ENCODE measurements around the gene CAB39. TPM values are rescaled to one million over a fixed set of nuclear protein-coding genes. Genes with fewer than 3 reads are reported as not detected.

Gene CAB39
- total RNA-seq, 1 donor from 2014 or later, result 86.2 TPM

DNA sequence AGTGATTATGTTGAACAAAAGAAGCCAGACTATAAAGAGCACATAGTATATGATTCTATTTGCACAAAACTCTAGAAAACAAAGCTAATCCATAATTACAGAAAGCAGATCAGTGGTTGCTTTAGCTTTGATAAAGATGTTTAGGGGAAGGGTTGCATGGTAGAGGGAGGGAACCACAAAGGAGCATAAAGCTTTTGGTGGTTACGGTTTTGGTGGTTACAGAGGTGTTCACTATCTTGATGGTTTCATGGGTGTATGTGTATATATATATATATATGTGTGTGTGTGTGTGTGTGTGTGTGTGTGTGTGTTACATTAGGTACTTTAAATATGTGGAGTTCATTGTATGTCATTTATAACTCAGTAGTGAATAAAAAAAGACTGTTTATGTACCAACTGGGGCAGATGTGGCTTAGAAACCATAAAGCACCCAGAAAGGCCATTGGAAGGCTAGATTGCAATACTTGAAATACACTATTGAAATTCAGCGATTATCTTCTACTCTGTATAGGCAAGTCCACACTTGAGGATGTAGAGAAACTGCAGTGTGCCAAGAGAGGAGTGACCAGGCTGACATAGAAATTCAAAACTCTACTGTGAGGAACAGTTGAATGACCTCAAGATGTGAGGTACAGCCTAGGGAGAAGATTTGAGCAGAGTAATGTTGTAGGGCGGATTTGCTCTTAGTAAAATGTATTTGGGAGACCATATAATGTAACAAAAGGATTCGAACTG is 60.6 kb downstream of the CAB39 start:
- DNase-seq (no peak), ATAC-seq (no peak)
- intact Hi-C loops (cut with micrococcal nuclease), result no loop called here

- peak; percentile 82 for ATAC-seq
- intact Hi-C loops (cut with micrococcal nuclease), result no loop called here
- no peak for DNase-seq
Measured at GRCh38 chr2:230774348-230774951, 61.8 kb downstream of the CAB39 start.

DNA sequence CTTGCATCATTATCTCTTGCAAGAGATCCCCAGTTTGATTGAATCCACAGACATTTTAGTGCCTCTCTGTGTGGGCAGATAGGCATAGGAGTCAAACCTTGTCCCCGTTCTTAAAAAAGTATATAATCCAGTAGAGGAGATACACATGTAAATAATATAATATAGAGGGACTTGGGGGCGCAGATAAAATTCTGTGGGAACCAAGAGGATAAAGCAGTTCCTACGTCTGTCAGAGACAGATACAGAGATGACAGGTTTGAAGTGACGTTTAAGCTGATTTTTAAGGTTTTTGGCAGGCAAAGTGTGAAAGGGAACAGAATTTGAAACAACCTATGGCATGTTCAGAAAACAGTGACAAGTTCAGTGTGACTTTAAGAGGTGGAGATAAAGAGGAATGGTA is 63.1 kb downstream of the CAB39 start:
- DNase-seq, result no peak
- intact Hi-C loops (cut with micrococcal nuclease), result no loop called here
- no peak for ATAC-seq

GRCh38 chr2:230777721-230778120 is 65.1 kb downstream of the CAB39 start:
- intact Hi-C loops (cut with micrococcal nuclease), result no loop called here
- ATAC-seq (no peak), DNase-seq (no peak)

DNA sequence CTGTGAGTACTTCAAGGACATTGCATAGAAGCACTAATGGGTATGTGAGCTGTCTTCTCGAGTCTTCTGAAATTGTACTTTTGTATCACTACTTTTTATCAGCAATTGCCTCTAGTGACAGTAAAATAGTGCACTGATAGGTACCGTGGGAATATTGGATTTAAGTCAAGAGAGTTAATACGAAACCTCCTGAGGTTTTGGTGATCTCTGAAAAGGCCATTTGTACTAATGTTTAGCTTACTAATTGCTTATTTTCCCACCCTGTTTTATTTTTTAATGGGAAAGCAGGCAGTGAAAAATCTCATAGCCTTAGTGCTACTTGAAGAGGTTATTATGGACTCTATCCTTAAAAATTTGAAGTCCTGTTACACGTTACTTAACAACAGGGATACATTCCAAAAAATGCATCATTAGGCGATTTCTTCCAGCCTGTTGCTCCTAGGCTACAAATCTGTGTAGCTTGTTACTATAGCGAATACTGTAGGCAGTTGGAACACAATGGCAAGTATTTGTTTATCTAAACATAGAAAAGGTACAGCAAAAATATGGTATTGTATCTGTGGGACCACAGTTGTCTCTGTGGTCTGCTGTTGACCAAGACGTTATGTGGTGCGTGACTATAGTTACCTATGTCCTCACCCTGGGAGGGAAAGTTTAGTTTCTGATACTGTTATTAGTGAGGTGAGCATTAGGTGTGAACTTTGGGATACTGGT is 65.9 kb downstream of the CAB39 start:
- DNase-seq, result no peak
- intact Hi-C loops (cut with micrococcal nuclease), result no loop called here
- no peak for ATAC-seq

GRCh38 chr2:230779126-230779525 is 66.5 kb downstream of the CAB39 start:
- intact Hi-C loops (cut with micrococcal nuclease), result no loop called here
- ATAC-seq, result no peak

GRCh38 chr2:230779607-230780006 is 67.0 kb downstream of the CAB39 start:
- ATAC-seq (peak; percentile 46), DNase-seq (no peak)
- intact Hi-C loops (cut with micrococcal nuclease), result no loop called here

More at GRCh38 chr2:230779126-230779525, 66.5 kb downstream of the CAB39 start:
- no peak for DNase-seq

DNA sequence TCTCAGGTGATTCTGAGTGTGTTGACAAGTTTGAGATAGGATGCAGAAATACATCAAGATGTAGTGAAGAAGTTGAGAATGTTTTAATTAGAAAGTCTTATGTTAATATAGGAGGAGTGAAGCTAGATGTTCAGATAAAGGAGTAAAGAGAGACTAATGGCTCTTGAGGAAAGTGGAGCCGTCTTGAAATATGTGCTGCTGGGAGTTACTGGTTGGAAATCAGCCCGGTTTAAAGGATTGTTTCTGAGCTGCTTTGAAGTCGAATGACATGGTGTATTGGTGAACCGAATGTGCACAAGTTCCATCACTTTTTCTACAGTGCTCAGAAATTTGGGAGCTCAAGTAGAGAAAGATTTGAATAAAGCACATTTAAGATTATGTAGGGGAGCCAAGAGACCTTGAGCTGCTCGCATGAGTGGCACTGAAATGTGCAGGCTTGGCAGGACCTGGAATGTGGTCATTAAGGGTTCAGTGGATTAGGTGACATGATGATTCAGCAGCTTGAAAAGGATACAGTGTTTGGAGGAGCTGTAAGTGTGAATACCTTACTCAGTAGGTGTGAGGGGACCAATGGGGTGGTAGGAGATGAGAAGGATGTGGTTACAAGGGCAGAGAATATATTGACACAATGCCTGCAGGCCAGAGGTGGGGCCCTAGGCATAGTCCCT is 68.6 kb downstream of the CAB39 start:
- ATAC-seq, result peak; percentile 56
- intact Hi-C loops (cut with micrococcal nuclease), result no loop called here
- DNase-seq, result no peak

- ATAC-seq, result no peak
- DNase-seq, result no peak
- intact Hi-C loops (cut with micrococcal nuclease), result no loop called here
Measured at GRCh38 chr2:230783101-230783500, 70.5 kb downstream of the CAB39 start.

GRCh38 chr2:230784795-230785194 is 72.2 kb downstream of the CAB39 start:
- ATAC-seq (peak; percentile 62), DNase-seq (no peak)
- intact Hi-C loops (cut with micrococcal nuclease), result no loop called here

DNA sequence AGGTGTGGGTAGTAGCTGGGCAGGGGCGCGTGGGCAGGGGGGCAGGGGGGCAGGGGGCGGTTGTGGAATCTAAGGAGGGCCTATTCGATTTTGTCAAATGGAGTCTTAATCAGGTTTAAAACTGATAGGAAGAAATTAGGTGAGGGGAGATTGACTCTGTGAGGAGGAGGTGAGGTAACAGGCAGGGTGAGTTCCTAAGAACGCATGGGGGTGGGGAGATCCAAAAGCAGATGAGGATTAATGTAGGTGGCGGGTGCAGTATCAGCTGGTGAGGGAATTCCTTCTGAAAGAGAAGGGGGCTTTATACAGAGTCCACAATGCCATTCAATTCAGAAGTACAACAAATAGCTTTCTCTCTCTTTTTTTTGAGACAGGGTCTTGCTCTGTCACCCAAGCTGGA is 72.7 kb downstream of the CAB39 start:
- intact Hi-C loops (cut with micrococcal nuclease), result no loop called here
- ATAC-seq (no peak), DNase-seq (no peak)

GRCh38 chr2:230787101-230787500 is 74.5 kb downstream of the CAB39 start:
- ATAC-seq (no peak), DNase-seq (no peak)
- intact Hi-C loops (cut with micrococcal nuclease), result no loop called here

DNA sequence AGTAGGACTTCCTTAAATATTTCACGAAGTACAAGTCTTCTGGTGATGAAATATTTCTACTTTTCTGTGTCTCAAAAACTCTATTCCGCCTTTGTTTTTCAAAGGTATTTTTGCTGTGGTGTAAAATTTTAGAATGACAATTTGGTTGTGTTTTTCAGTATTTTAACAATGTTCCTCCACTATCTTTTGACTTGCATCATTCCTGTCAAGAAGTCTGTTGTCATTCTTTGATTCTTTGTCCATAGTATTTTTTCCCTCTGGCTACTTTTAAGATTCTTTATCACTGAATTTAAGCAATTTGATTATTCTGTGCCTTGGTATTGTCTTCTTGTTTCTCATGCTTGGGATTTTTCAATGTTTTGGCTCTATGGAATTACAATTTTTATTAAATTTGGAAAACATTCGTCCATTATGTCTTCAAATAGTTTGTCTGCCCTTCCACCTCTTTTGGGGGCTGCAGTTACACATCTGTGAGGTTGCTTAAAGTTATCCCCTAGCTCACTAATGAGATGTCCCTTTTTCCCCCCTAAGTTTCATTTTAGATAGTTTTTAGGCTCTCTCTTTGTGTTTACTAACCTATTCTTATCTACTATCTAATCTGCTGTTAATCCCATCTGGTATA is 76.0 kb downstream of the CAB39 start:
- ATAC-seq (no peak), DNase-seq (no peak)

DNA sequence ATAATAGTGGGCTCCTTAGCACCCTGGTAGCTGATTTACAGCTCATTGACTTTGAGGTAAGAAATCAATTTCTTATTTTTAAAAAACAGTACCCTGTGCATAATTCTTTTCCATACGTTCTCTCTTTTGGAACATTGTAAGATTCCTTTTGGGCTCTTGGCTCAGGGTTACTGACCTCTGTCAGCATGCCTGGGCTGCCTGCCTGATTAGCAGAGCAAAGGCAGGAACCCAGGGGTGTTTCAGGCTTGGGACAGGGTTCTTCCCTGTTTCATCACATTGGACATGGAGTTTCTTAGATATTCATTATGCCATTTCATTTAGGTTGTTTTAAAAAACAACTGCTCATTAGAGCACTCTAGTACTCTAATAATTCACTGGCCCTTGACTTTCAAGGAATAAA is 78.3 kb downstream of the CAB39 start:
- ATAC-seq (peak; percentile 67), DNase-seq (peak; percentile 50)
- intact Hi-C loops (cut with micrococcal nuclease), result loop anchor here (10.0 kb wide), 1 partner anchor 76 kb away; the partner anchor contains the start of gene CAB39

More for the DNA sequence above, 76.0 kb downstream of the CAB39 start:
- intact Hi-C loops (cut with micrococcal nuclease), result no loop called here

- intact Hi-C loops (cut with micrococcal nuclease), result loop anchor here (10.0 kb wide), 1 partner anchor 79 kb away; the partner anchor contains the start of gene CAB39
Measured at GRCh38 chr2:230793572-230794359, 81.1 kb downstream of the CAB39 start.

GRCh38 chr2:230794497-230794896 is 81.9 kb downstream of the CAB39 start:
- DNase-seq, result no peak
- intact Hi-C loops (cut with micrococcal nuclease), result loop anchor here (10.0 kb wide), 1 partner anchor 80 kb away; the partner anchor contains the start of gene CAB39

More at GRCh38 chr2:230793572-230794359, 81.1 kb downstream of the CAB39 start:
- ATAC-seq (peak; percentile 78), DNase-seq (peak; percentile 65)

GRCh38 chr2:230795856-230796255 is 83.2 kb downstream of the CAB39 start:
- peak; percentile 64 for ATAC-seq
- intact Hi-C loops (cut with micrococcal nuclease), result loop anchor here (10.0 kb wide), 1 partner anchor 81 kb away; the partner anchor contains the start of gene CAB39
- DNase-seq, result no peak

More at GRCh38 chr2:230794497-230794896, 81.9 kb downstream of the CAB39 start:
- no peak for ATAC-seq

GRCh38 chr2:230796280-230796862 is 83.7 kb downstream of the CAB39 start:
- ATAC-seq, result no peak
- intact Hi-C loops (cut with micrococcal nuclease), result loop anchor here (10.0 kb wide), 1 partner anchor 82 kb away; the partner anchor contains the start of gene CAB39

More at GRCh38 chr2:230796280-230796862, 83.7 kb downstream of the CAB39 start:
- DNase-seq, result no peak

Measured in left ventricle myocardium superior (tissue), 1 donor.